Panc1 (cell line): ENCODE results near the gene UQCC5. TPM values are rescaled to one million over a fixed set of nuclear protein-coding genes. Genes with fewer than 3 reads are reported as not detected.

Experiments
- ATAC-seq: fragments of 200-7000 bp; cut with Tn5 transposase; 2 replicates; pipeline ENCODE4 v1.9.1; 2020; ENCODE audit warnings: mild to moderate bottlenecking, moderate library complexity
- BruUV-seq: library from RNA; stranded (reverse); fragments of 400-500 nt; replicated peaks from 2 replicates; lab custom pipeline; 2021; lab: Mats Ljungman, UMichigan
- CTCF ChIA-PET: fragments of 300-600 bp; sonication (Branson Sonifier 250); formaldehyde crosslinking; loops from one replicate; lab custom pipeline; 2022; ENCODE audit warnings: antibody characterized with exemption; lab: Charles Lee
- POLR2A ChIA-PET: fragments of 300-600 bp; sonication (Branson Sonifier 250); formaldehyde crosslinking; loops from one replicate; lab custom pipeline; 2022; ENCODE audit warnings: antibody characterized with exemption; lab: Charles Lee
- DNase-seq: peaks from one replicate; pipeline ENCODE4 v3.0.0-alpha.2; 2010; ENCODE audit warnings: low read depth, low spot score
- H3K27ac ChIP-seq: 2 replicates; pipeline ENCODE4 v1.5.1; 2011; ENCODE audit warnings: mild to moderate bottlenecking, low read length, inconsistent platforms
- H3K27me3 ChIP-seq: fragments of 200-500 bp; sonication (Bioruptor generic); 2 replicates; pipeline ENCODE4 v1.6.0; 2014; ENCODE audit warnings: low read length, inconsistent platforms; ENCODE audit not compliant: control insufficient read depth, insufficient read depth
- H3K36me3 ChIP-seq: fragments of 200-500 bp; sonication (Bioruptor generic); 2 replicates; pipeline ENCODE4 v1.5.1; 2014; ENCODE audit warnings: inconsistent platforms, mild to moderate bottlenecking, low read length, moderate library complexity; ENCODE audit not compliant: control insufficient read depth, insufficient read depth
- H3K4me1 ChIP-seq: 2 replicates; pipeline ENCODE4 v1.5.1; 2011; ENCODE audit warnings: inconsistent platforms, mild to moderate bottlenecking, low read length, moderate library complexity; ENCODE audit not compliant: control insufficient read depth, insufficient read depth
- H3K4me3 ChIP-seq, 2 experiments: 2 replicates each; pipeline ENCODE4 v1.5.1; 2011 to 2012; ENCODE audit warnings: low read depth in 2 of 2, low read length in 2 of 2, mild to moderate bottlenecking in 2 of 2, inconsistent platforms in 1 of 2, moderate library complexity in 1 of 2
- H3K9me3 ChIP-seq: fragments of 200-500 bp; sonication (Bioruptor generic); 2 replicates; pipeline ENCODE4 v1.5.1; 2014; ENCODE audit warnings: low read depth, mild to moderate bottlenecking, inconsistent platforms, low read length, moderate library complexity; ENCODE audit not compliant: control insufficient read depth, insufficient read depth
- POLR2AphosphoS5 ChIP-seq: IDR thresholded peaks from 2 replicates; pipeline ENCODE4 v1.6.1; 2012; ENCODE audit warnings: mild to moderate bottlenecking, low read depth, low read length, moderate library complexity
- SIN3A ChIP-seq: IDR thresholded peaks from 2 replicates; pipeline ENCODE4 v1.6.1; 2012; ENCODE audit warnings: low read depth, mild to moderate bottlenecking, low read length, moderate library complexity, borderline replicate concordance; ENCODE audit not compliant: insufficient read depth
- TCF7L2 ChIP-seq: IDR thresholded peaks from 2 replicates; pipeline ENCODE4 v1.6.1; 2011; ENCODE audit warnings: mild to moderate bottlenecking, low read depth, low read length, inconsistent platforms
- in situ Hi-C: cut with HindIII; loops from 2 replicates; pipeline ENCODE4 v1.10.0; 2016; ENCODE audit warnings: low sequenced_read_pairs, low pct_unique_long_range_greater_than_20kb
- intact Hi-C: fragments of 100-400 bp; cut with micrococcal nuclease; formaldehyde crosslinking; loops from one replicate; pipeline ENCODE4 v1.10.0; 2022; ENCODE audit not compliant: unreplicated experiment
- total RNA-seq: library from RNA; stranded (reverse); gene quantifications from one replicate; pipeline ENCODE4 v1.2.1, GENCODE V29; 2021; ENCODE audit not compliant: unreplicated experiment
- TF ChIP-seq, protein P1 (sequence below), 2 experiments: IDR thresholded peaks; 2 replicates each; pipeline ENCODE4 v1.6.1; 2011 to 2012; ENCODE audit warnings: low read depth in 2 of 2, control low read depth in 1 of 2, low read length in 1 of 2, mild to moderate bottlenecking in 1 of 2, moderate library complexity in 1 of 2; ENCODE audit not compliant: insufficient read depth in 1 of 2
- TF ChIP-seq, protein P2 (sequence below): fragments of 450-650 bp; IDR thresholded peaks from 2 replicates; pipeline ENCODE4 v1.5.1; 2017; ENCODE audit warnings: mild to moderate bottlenecking

The UQCC5 gene
- total RNA-seq, 1 experiment from 2014 or later, result 27.3 TPM

GRCh38 chr3:52492059-52492458 is 44.3 kb upstream of the UQCC5 start:
- no TSS peak for BruUV-seq

GRCh38 chr3:52493232-52494017 is 43.0 kb upstream of the UQCC5 start:
- in situ Hi-C loops (no loop called here), intact Hi-C loops (no loop called here)
- no TSS peak for BruUV-seq
- ATAC-seq (no peak), DNase-seq (no peak)
- no peaks in the 10 kb centered on the region for H3K9me3 ChIP-seq
- no peak overlapping the region for H3K4me3 ChIP-seq
- H3K27ac ChIP-seq, result no peak overlapping the region
- CTCF ChIA-PET, result no interaction called here
- H3K27me3 ChIP-seq, result no peaks in the 10 kb centered on the region
- no peaks in the 10 kb centered on the region for H3K36me3 ChIP-seq
- POLR2A ChIA-PET, result no interaction called here
- TF ChIP-seq TCF7L2 (no peak), SIN3A (no peak), POLR2AphosphoS5 (no peak)
- TF ChIP-seq, protein P1, sequence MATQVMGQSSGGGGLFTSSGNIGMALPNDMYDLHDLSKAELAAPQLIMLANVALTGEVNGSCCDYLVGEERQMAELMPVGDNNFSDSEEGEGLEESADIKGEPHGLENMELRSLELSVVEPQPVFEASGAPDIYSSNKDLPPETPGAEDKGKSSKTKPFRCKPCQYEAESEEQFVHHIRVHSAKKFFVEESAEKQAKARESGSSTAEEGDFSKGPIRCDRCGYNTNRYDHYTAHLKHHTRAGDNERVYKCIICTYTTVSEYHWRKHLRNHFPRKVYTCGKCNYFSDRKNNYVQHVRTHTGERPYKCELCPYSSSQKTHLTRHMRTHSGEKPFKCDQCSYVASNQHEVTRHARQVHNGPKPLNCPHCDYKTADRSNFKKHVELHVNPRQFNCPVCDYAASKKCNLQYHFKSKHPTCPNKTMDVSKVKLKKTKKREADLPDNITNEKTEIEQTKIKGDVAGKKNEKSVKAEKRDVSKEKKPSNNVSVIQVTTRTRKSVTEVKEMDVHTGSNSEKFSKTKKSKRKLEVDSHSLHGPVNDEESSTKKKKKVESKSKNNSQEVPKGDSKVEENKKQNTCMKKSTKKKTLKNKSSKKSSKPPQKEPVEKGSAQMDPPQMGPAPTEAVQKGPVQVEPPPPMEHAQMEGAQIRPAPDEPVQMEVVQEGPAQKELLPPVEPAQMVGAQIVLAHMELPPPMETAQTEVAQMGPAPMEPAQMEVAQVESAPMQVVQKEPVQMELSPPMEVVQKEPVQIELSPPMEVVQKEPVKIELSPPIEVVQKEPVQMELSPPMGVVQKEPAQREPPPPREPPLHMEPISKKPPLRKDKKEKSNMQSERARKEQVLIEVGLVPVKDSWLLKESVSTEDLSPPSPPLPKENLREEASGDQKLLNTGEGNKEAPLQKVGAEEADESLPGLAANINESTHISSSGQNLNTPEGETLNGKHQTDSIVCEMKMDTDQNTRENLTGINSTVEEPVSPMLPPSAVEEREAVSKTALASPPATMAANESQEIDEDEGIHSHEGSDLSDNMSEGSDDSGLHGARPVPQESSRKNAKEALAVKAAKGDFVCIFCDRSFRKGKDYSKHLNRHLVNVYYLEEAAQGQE (IDR thresholded peaks at IDR 0.05; ENCODE audit: insufficient read depth in 1 of 2, low read depth in 2 of 2, low read length in 1 of 2), result no peak
- TF ChIP-seq, protein P2, sequence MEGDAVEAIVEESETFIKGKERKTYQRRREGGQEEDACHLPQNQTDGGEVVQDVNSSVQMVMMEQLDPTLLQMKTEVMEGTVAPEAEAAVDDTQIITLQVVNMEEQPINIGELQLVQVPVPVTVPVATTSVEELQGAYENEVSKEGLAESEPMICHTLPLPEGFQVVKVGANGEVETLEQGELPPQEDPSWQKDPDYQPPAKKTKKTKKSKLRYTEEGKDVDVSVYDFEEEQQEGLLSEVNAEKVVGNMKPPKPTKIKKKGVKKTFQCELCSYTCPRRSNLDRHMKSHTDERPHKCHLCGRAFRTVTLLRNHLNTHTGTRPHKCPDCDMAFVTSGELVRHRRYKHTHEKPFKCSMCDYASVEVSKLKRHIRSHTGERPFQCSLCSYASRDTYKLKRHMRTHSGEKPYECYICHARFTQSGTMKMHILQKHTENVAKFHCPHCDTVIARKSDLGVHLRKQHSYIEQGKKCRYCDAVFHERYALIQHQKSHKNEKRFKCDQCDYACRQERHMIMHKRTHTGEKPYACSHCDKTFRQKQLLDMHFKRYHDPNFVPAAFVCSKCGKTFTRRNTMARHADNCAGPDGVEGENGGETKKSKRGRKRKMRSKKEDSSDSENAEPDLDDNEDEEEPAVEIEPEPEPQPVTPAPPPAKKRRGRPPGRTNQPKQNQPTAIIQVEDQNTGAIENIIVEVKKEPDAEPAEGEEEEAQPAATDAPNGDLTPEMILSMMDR, result no peak
- no peaks in the 10 kb centered on the region for H3K4me1 ChIP-seq

More at GRCh38 chr3:52492059-52492458, 44.3 kb upstream of the UQCC5 start:
- ATAC-seq, result no peak
- Histone ChIP-seq H3K36me3 (no peaks in the 10 kb centered on the region), H3K4me3 (no peak overlapping the region), H3K4me1 (no peaks in the 10 kb centered on the region), H3K27me3 (no peaks in the 10 kb centered on the region), H3K9me3 (no peaks in the 10 kb centered on the region), H3K27ac (no peak overlapping the region)
- no peak for TF ChIP-seq SIN3A
- no peak for TF ChIP-seq TCF7L2
- TF ChIP-seq, protein P1 (IDR thresholded peaks at IDR 0.05; ENCODE audit: insufficient read depth in 1 of 2, low read depth in 2 of 2, low read length in 1 of 2), result no peak
- TF ChIP-seq POLR2AphosphoS5, result no peak
- TF ChIP-seq, protein P2, result no peak
- in situ Hi-C loops, result no loop called here
- no peak for DNase-seq
- ChIA-PET CTCF (no interaction called here), POLR2A (no interaction called here)
- intact Hi-C loops, result no loop called here
